Measurements from ENCODE around the gene GLCE.
A peak's percentile ranks its signal among the peaks of the same experiment; 100 is the strongest.

GLCE gene

DNA sequence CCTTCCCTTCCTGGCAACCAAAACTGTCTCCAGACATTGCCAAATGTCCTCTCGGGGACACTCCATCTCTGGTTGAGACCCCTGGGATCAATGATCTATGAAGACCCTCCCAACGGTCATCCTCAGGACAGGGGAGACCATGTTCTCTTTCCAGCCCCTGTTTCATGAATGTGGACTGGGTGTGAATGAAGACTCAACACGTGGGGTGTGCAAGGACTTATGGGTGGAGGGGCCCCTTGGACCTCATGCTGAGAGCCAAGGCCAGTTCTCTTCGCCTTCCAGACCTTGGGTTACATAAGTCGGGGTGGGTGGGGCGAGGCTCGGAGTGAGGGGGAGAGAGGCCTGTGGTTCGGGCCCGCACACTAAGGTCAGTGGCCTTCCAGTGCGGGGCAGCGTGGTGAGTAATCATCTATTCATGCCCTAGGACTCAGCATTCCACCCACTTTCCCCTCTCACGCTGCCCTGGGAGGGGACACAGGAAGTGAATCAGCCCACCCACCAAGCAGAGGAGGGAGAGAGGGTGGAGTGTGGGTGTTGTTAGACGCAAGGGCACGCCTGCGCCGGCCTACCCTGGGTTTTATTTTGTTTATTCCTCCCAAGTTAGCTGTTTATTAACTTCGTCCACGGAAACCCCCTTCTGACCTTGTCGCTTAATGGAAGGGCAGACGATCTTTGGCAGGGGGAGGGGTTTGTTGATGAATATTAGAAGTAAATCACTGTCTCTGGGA is 144.9 kb downstream of the GLCE start:
- H3K4me3 ChIP-seq (ENCODE audit: low read length in 2 of 2) = no peak overlapping the region
- H3K79me1 ChIP-seq (ENCODE audit: low read depth, low read length) = no peaks in the 10 kb centered on the region
- no peak overlapping the region for H3K4me2 ChIP-seq (ENCODE audit: insufficient read depth, low read length, poor library complexity, severe bottlenecking)
- no peak overlapping the region for H3K27ac ChIP-seq (replicated peaks; ENCODE audit: low read length)
- H2BK5ac ChIP-seq (ENCODE audit: low read length) = no peak overlapping the region
- H4K91ac ChIP-seq (ENCODE audit: low read depth, low read length, poor library complexity) = no peak overlapping the region
- H2BK120ac ChIP-seq (ENCODE audit: low read depth, low read length) = no peak overlapping the region
- no peak overlapping the region for H2BK15ac ChIP-seq (ENCODE audit: low read length)
- no peak overlapping the region for H2BK12ac ChIP-seq (ENCODE audit: low read length)
- no peaks in the 10 kb centered on the region for H3K9me3 ChIP-seq (replicated peaks in 1 of 2; ENCODE audit: control insufficient read depth in 2 of 2, insufficient read depth in 1 of 2, low read depth in 1 of 2, low read length in 2 of 2)
- no peaks in the 10 kb centered on the region for H3K4me1 ChIP-seq (ENCODE audit: control insufficient read depth in 2 of 2, insufficient read depth in 1 of 2, low read depth in 1 of 2, low read length in 2 of 2)
- H3K9ac ChIP-seq (ENCODE audit: low read depth, low read length, poor library complexity) = no peak overlapping the region
- H3K18ac ChIP-seq (ENCODE audit: low read length) = no peak overlapping the region
- H2AFZ ChIP-seq (ENCODE audit: low read length) = peak overlapping the region; percentile 33
- no peaks in the 10 kb centered on the region for H3K36me3 ChIP-seq (replicated peaks in 1 of 2; ENCODE audit: control insufficient read depth in 2 of 2, insufficient read depth in 2 of 2, low read length in 2 of 2)
- no peak overlapping the region for H3K4ac ChIP-seq (ENCODE audit: low read length)
- no peak for DNase-seq (ENCODE audit: low spot score)
- H3K23ac ChIP-seq (ENCODE audit: low read depth, low read length, poor library complexity) = peak overlapping the region; percentile 34
- peaks cover 0 to 23% (median 4%) of the 10 kb centered on the region in 3 experiments for H3K27me3 ChIP-seq (ENCODE audit: control insufficient read depth in 3 of 3, insufficient read depth in 3 of 3, low read depth in 1 of 3, low read length in 3 of 3)
- H4K8ac ChIP-seq (ENCODE audit: low read depth, low read length) = no peak overlapping the region
- H3K14ac ChIP-seq (ENCODE audit: low read length) = no peak overlapping the region
- no CpG with 5 or more reads among the region's 20 CpGs for WGBS, 2 donors (ENCODE audit: extremely low coverage in 2 of 2, insufficient read length in 2 of 2, insufficient replicate concordance in 1 of 2)
- H2AK5ac ChIP-seq (ENCODE audit: low read depth, low read length) = no peak overlapping the region

DNA sequence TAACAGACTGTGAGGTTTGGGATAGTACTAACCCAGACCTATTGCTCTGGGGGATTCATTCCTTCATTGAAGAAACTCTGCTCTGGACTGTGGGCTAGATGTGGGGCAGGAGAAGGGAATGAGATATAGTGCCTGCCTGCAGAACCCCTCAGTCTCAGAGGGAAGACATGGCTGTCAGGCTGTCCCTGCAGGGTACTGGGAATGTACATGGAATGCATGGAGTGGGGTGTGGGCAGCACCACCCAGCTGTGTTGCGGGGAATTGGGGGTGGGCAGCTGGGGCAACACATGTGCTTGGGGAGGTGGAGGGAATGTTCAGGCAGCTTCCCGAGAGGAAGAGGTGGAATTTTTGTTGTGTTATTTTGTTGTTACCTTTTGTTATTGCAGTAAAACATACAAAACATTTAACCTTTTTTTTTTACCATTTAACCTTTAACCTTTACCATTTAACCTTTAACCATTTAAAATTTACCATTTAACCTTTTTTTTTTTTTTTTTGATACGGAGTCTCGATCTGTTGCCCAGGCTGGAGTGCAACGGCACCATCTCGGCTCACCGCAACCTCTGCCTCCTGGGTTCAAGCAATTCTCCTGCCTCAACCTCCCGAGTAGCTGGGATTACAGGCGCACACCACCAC is 145.6 kb downstream of the GLCE start:
- Histone ChIP-seq H3K4me3 (ENCODE audit: low read length in 2 of 2) (no peak overlapping the region), H2BK120ac (ENCODE audit: low read depth, low read length) (no peak overlapping the region), H3K18ac (ENCODE audit: low read length) (peak overlapping the region; percentile 45), H3K9me3 (replicated peaks in 1 of 2; ENCODE audit: control insufficient read depth in 2 of 2, insufficient read depth in 1 of 2, low read depth in 1 of 2, low read length in 2 of 2) (no peaks in the 10 kb centered on the region), H2AK5ac (ENCODE audit: low read depth, low read length) (no peak overlapping the region), H2AFZ (ENCODE audit: low read length) (peak overlapping the region; percentile 33), H3K79me1 (ENCODE audit: low read depth, low read length) (no peaks in the 10 kb centered on the region), H4K91ac (ENCODE audit: low read depth, low read length, poor library complexity) (no peak overlapping the region), H3K36me3 (replicated peaks in 1 of 2; ENCODE audit: control insufficient read depth in 2 of 2, insufficient read depth in 2 of 2, low read length in 2 of 2) (no peaks in the 10 kb centered on the region), H3K4me2 (ENCODE audit: insufficient read depth, low read length, poor library complexity, severe bottlenecking) (no peak overlapping the region), H3K4me1 (ENCODE audit: control insufficient read depth in 2 of 2, insufficient read depth in 1 of 2, low read depth in 1 of 2, low read length in 2 of 2) (no peaks in the 10 kb centered on the region), H2BK15ac (ENCODE audit: low read length) (no peak overlapping the region), H3K23ac (ENCODE audit: low read depth, low read length, poor library complexity) (no peak overlapping the region), H2BK12ac (ENCODE audit: low read length) (no peak overlapping the region), H3K9ac (ENCODE audit: low read depth, low read length, poor library complexity) (no peak overlapping the region), H3K4ac (ENCODE audit: low read length) (no peak overlapping the region), H4K8ac (ENCODE audit: low read depth, low read length) (no peak overlapping the region), H3K27ac (replicated peaks; ENCODE audit: low read length) (no peak overlapping the region), H3K14ac (ENCODE audit: low read length) (no peak overlapping the region), H3K27me3 (ENCODE audit: control insufficient read depth in 3 of 3, insufficient read depth in 3 of 3, low read depth in 1 of 3, low read length in 3 of 3) (peaks cover 0 to 23% (median 3%) of the 10 kb centered on the region in 3 experiments), H2BK5ac (ENCODE audit: low read length) (no peak overlapping the region)
- WGBS, 2 donors (ENCODE audit: extremely low coverage in 2 of 2, insufficient read length in 2 of 2, insufficient replicate concordance in 1 of 2) = no CpG with 5 or more reads among the region's 9 CpGs
- DNase-seq (ENCODE audit: low spot score) = no peak

DNA sequence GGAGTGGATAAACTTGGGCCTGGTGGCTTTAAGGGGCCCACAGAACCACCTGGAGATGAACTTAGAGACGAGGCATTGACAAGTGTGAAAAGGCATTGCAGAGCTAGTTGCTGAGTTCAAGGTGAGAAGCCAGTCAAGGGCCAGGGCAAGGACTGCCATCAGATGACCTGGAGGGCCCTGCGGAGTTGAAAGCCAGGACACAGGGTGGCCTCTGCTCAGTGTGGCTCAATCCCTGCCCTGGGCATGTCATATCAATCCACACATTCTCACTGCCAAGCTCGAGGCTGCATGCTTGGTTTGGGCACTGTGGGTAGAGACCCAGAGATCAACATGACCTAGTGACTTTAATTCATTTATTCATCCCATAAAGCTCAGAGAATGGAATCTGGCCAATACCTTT is 147.5 kb downstream of the GLCE start:
- Histone ChIP-seq H3K4me3 (ENCODE audit: low read length in 2 of 2) (no peak overlapping the region), H4K8ac (ENCODE audit: low read depth, low read length) (no peak overlapping the region), H3K18ac (ENCODE audit: low read length) (no peak overlapping the region), H2BK120ac (ENCODE audit: low read depth, low read length) (no peak overlapping the region), H3K4me2 (ENCODE audit: insufficient read depth, low read length, poor library complexity, severe bottlenecking) (no peak overlapping the region), H3K9ac (ENCODE audit: low read depth, low read length, poor library complexity) (no peak overlapping the region), H3K27ac (replicated peaks; ENCODE audit: low read length) (no peak overlapping the region), H3K4me1 (ENCODE audit: control insufficient read depth in 2 of 2, insufficient read depth in 1 of 2, low read depth in 1 of 2, low read length in 2 of 2) (no peaks in the 10 kb centered on the region), H3K14ac (ENCODE audit: low read length) (no peak overlapping the region), H2AFZ (ENCODE audit: low read length) (no peak overlapping the region), H3K4ac (ENCODE audit: low read length) (no peak overlapping the region), H3K9me3 (replicated peaks in 1 of 2; ENCODE audit: control insufficient read depth in 2 of 2, insufficient read depth in 1 of 2, low read depth in 1 of 2, low read length in 2 of 2) (no peaks in the 10 kb centered on the region), H2BK12ac (ENCODE audit: low read length) (no peak overlapping the region), H3K79me1 (ENCODE audit: low read depth, low read length) (no peaks in the 10 kb centered on the region), H2BK5ac (ENCODE audit: low read length) (no peak overlapping the region), H3K36me3 (replicated peaks in 1 of 2; ENCODE audit: control insufficient read depth in 2 of 2, insufficient read depth in 2 of 2, low read length in 2 of 2) (no peaks in the 10 kb centered on the region), H2BK15ac (ENCODE audit: low read length) (no peak overlapping the region), H3K27me3 (ENCODE audit: control insufficient read depth in 3 of 3, insufficient read depth in 3 of 3, low read depth in 1 of 3, low read length in 3 of 3) (peaks cover 0 to 22% (median 0%) of the 10 kb centered on the region in 3 experiments), H4K91ac (ENCODE audit: low read depth, low read length, poor library complexity) (no peak overlapping the region), H3K23ac (ENCODE audit: low read depth, low read length, poor library complexity) (no peak overlapping the region), H2AK5ac (ENCODE audit: low read depth, low read length) (no peak overlapping the region)
- no CpG with 5 or more reads among the region's 3 CpGs for WGBS, 2 donors (ENCODE audit: extremely low coverage in 2 of 2, insufficient read length in 2 of 2, insufficient replicate concordance in 1 of 2)
- DNase-seq (ENCODE audit: low spot score) = no peak

DNA sequence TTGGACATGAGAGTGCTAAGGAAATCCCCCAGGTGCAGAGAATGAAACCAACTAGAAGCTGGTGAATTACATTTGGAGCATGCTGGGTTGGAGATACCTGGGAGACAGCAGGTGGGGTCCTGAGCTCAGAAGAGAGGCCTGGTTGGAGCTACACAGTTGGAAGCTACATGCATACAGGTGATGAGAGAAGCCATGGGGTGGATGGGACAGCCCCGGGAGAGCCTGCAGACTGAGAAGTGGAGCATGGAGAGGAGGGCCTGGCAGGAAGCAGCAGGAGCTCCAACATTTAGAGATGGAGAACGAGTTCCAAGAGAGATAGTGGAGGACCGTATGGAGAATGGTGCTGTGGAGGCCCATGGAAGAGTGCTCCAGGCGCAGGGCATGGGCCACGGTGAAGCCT is 148.5 kb downstream of the GLCE start:
- no CpG with 5 or more reads among the region's 5 CpGs for WGBS, 2 donors (ENCODE audit: extremely low coverage in 2 of 2, insufficient read length in 2 of 2, insufficient replicate concordance in 1 of 2)
- H3K4me2 ChIP-seq (ENCODE audit: insufficient read depth, low read length, poor library complexity, severe bottlenecking) = no peak overlapping the region
- peaks cover 0 to 27% (median 0%) of the 10 kb centered on the region in 3 experiments for H3K27me3 ChIP-seq (ENCODE audit: control insufficient read depth in 3 of 3, insufficient read depth in 3 of 3, low read depth in 1 of 3, low read length in 3 of 3)
- H3K9me3 ChIP-seq (replicated peaks in 1 of 2; ENCODE audit: control insufficient read depth in 2 of 2, insufficient read depth in 1 of 2, low read depth in 1 of 2, low read length in 2 of 2) = no peaks in the 10 kb centered on the region
- H3K23ac ChIP-seq (ENCODE audit: low read depth, low read length, poor library complexity) = no peak overlapping the region
- H3K4me1 ChIP-seq (ENCODE audit: control insufficient read depth in 2 of 2, insufficient read depth in 1 of 2, low read depth in 1 of 2, low read length in 2 of 2) = no peaks in the 10 kb centered on the region
- no peak overlapping the region for H3K18ac ChIP-seq (ENCODE audit: low read length)
- no peak overlapping the region for H4K91ac ChIP-seq (ENCODE audit: low read depth, low read length, poor library complexity)
- H3K4ac ChIP-seq (ENCODE audit: low read length) = no peak overlapping the region
- H2AK5ac ChIP-seq (ENCODE audit: low read depth, low read length) = peak overlapping the region; percentile 40
- H2BK120ac ChIP-seq (ENCODE audit: low read depth, low read length) = no peak overlapping the region
- H4K8ac ChIP-seq (ENCODE audit: low read depth, low read length) = no peak overlapping the region
- no peak overlapping the region for H2AFZ ChIP-seq (ENCODE audit: low read length)
- no peak overlapping the region for H2BK5ac ChIP-seq (ENCODE audit: low read length)
- H2BK15ac ChIP-seq (ENCODE audit: low read length) = no peak overlapping the region
- H3K4me3 ChIP-seq (ENCODE audit: low read length in 2 of 2) = no peak overlapping the region
- no peaks in the 10 kb centered on the region for H3K79me1 ChIP-seq (ENCODE audit: low read depth, low read length)
- no peak overlapping the region for H3K14ac ChIP-seq (ENCODE audit: low read length)
- H2BK12ac ChIP-seq (ENCODE audit: low read length) = no peak overlapping the region
- H3K36me3 ChIP-seq (replicated peaks in 1 of 2; ENCODE audit: control insufficient read depth in 2 of 2, insufficient read depth in 2 of 2, low read length in 2 of 2) = no peaks in the 10 kb centered on the region
- H3K27ac ChIP-seq (replicated peaks; ENCODE audit: low read length) = no peak overlapping the region
- DNase-seq (ENCODE audit: low spot score) = no peak
- no peak overlapping the region for H3K9ac ChIP-seq (ENCODE audit: low read depth, low read length, poor library complexity)

All from neuronal stem cell (in vitro differentiated cells).